K562 (cell line): Measurements from ENCODE around the gene PBX2. TPM values are rescaled to one million over a fixed set of nuclear protein-coding genes. Genes with fewer than 3 reads are reported as not detected.

Source experiments
- BHLHE40 ChIP-seq: IDR thresholded peaks from 2 replicates; pipeline ENCODE4 v1.6.1; 2011; ENCODE audit warnings: low read length, improper control_type of control experiment
- BRD9 ChIP-seq: fragments of 450-650 bp; IDR thresholded peaks from 2 replicates; pipeline ENCODE4 v1.6.1; 2018; ENCODE audit warnings: low read depth; ENCODE audit not compliant: partially characterized antibody
- DPF2 ChIP-seq: fragments of 450-650 bp; IDR thresholded peaks from 2 replicates; pipeline ENCODE4 v1.6.1; 2016
- ETV5 ChIP-seq: sonication (generic); formaldehyde crosslinking; IDR thresholded peaks from 2 replicates; pipeline ENCODE4 v1.4.0; 2020; ENCODE audit warnings: low read depth, mild to moderate bottlenecking, missing genetic modification reagents
- GATA2 ChIP-seq: sonication (generic); formaldehyde crosslinking; IDR thresholded peaks from 2 replicates; pipeline ENCODE4 v1.4.0; 2020; ENCODE audit warnings: mild to moderate bottlenecking, missing genetic modification reagents
- GTF2B ChIP-seq: IDR thresholded peaks from 2 replicates; pipeline ENCODE4 v1.6.1; 2011; ENCODE audit not compliant: insufficient read length; ENCODE audit errors: extremely low read depth
- MEF2D ChIP-seq: conservative IDR thresholded peaks from 2 replicates; pipeline ENCODE4 v1.6.1; 2016; ENCODE audit warnings: low read depth, missing genetic modification characterization, missing compliant biosample characterization
- NBN ChIP-seq: fragments of 450-650 bp; IDR thresholded peaks from 2 replicates; pipeline ENCODE4 v1.6.1; 2016; ENCODE audit warnings: low read depth, mild to moderate bottlenecking
- NR1H2 ChIP-seq: sonication (generic); formaldehyde crosslinking; IDR thresholded peaks from 2 replicates; pipeline ENCODE4 v1.4.0; 2020; ENCODE audit warnings: mild to moderate bottlenecking, missing genetic modification reagents
- TEAD4 ChIP-seq, 2 experiments: sonication (generic) in 1 of 2; formaldehyde crosslinking in 1 of 2; IDR thresholded peaks; 2 replicates each; pipeline versions ENCODE4 v1.6.1 to v1.8.0; 2012 to 2022; ENCODE audit warnings: borderline replicate concordance in 1 of 2, inconsistent platforms in 1 of 2, low read length in 1 of 2, mild to moderate bottlenecking in 1 of 2, missing genetic modification reagents in 1 of 2
- XRCC5 ChIP-seq: fragments of 200-400 bp; formaldehyde crosslinking; IDR thresholded peaks from 2 replicates; pipeline ENCODE4 v1.6.1; 2017; ENCODE audit warnings: low read depth, mild to moderate bottlenecking, low read length
- ZNF282 ChIP-seq: sonication (generic); formaldehyde crosslinking; IDR thresholded peaks from 2 replicates; pipeline ENCODE4 v1.8.1; 2023; ENCODE audit warnings: missing genetic modification reagents
- ZNF398 ChIP-seq: fragments of 250-450 bp; sonication (Bioruptor Pico); IDR thresholded peaks from 2 replicates; pipeline ENCODE4 v1.8.0; 2021; ENCODE audit warnings: moderate library complexity, mild to moderate bottlenecking, inconsistent platforms
- ZNF696 ChIP-seq: fragments of 250-450 bp; sonication (Bioruptor Pico); conservative IDR thresholded peaks from 2 replicates; pipeline ENCODE4 v1.4.0; 2020; ENCODE audit warnings: mild to moderate bottlenecking, moderate library complexity
- polyA plus RNA-seq, 8 experiments: library from polyadenylated mRNA; depleted of rRNA in 4 of 8; stranded (reverse) in 5 of 8; unstranded in 3 of 8; fragments of >200 nt; fragmentation: Nextera tagmentation in 2 of 8; fragmentation: Illumina TruSeq in 1 of 8; extraction: Ambion mirVana in 2 of 8; extraction: Trizol in 1 of 8; gene quantifications; 2 replicates each; pipeline versions ENCODE4 v1.2.1 to v1.2.3, GENCODE V29; 2011 to 2014; ENCODE audit warnings: inconsistent platforms in 1 of 8, missing spikeins in 1 of 8
- total RNA-seq, 7 experiments: library from RNA; depleted of rRNA in 6 of 7; stranded (reverse); fragments of >200 nt in 6 of 7; fragmentation: Illumina TruSeq in 2 of 7; extraction: Trizol in 2 of 7; gene quantifications; 2 replicates each; pipeline versions ENCODE4 v1.2.1 to v1.2.3, GENCODE V29; 2011 to 2021; ENCODE audit warnings: low replicate concordance in 1 of 7
- TF ChIP-seq, protein P1 (sequence below), 2 experiments: fragments of 450-650 bp in 1 of 2; sonication (generic) in 1 of 2; formaldehyde crosslinking in 1 of 2; IDR thresholded peaks; 2 replicates each; pipeline versions ENCODE4 v1.7.1 to v1.9.0; 2016 to 2022; ENCODE audit warnings: inconsistent platforms in 1 of 2, mild to moderate bottlenecking in 1 of 2, missing genetic modification reagents in 1 of 2

Gene PBX2
- total and polyA plus RNA-seq, 9 of the 15 experiments (the other 6 are each of a cell fraction or from before 2014, with no cell fraction given), result 1.9 to 134 (median 62.5) TPM

DNA sequence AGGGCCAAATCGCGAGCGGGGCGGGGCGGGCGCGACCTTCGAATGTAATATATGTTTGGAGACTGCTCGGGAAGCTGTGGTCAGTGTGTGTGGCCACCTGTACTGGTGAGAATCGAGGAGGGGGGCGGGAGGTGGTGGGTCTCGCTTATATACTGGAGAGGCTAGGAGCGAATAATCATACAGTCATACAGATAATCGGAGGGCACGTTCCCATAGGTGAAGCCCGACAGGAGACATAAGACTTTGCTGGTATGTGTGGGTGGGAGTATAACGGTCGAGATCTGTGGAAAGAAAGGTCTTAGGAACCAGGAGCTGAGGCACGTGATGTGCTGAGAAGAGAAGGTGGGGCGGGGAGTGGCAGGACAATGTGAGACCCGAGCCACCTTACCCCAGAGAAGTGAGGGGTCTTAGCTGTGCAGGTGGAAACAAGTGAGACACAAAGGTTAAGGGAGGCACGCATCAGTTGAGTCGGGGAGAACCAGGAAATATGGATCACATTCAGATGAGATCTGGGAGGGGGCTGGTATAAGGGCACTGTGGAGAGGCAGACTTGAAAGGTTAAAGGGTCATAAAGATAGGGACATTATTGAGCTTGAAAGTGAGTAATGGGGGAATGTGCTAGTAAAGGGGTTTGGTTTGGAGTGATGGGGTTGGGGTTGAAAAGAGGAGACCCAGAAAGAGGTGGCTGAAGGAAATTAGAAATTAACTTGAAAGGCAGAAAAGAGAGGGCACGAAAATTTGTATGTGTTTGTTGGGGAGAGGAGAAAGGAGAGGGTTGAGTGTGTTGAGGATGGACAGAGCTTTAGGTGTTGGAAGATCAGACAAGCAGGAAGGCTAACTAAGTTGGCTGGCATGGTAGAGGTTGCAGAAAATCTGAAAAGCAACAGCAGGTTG lies 11.2 kb downstream of the PBX2 start (continued):
- TF ChIP-seq DPF2, result peak; percentile 45; the same call in 1 of the 2 replicates
- 0 out of 2 replicates have a peak, but pooled peaks have one; percentile 24 for TF ChIP-seq XRCC5
- peak; percentile 19 for TF ChIP-seq TEAD4 (IDR thresholded peaks at IDR 0.05; ENCODE audit: low read length)
- TF ChIP-seq TEAD4 (CRISPR knock-in tag; IDR thresholded peaks at IDR 0.05; ENCODE audit: borderline replicate concordance), result no peak
- TF ChIP-seq ETV5 (CRISPR knock-in tag), result peak; percentile 63
- TF ChIP-seq, protein P1, sequence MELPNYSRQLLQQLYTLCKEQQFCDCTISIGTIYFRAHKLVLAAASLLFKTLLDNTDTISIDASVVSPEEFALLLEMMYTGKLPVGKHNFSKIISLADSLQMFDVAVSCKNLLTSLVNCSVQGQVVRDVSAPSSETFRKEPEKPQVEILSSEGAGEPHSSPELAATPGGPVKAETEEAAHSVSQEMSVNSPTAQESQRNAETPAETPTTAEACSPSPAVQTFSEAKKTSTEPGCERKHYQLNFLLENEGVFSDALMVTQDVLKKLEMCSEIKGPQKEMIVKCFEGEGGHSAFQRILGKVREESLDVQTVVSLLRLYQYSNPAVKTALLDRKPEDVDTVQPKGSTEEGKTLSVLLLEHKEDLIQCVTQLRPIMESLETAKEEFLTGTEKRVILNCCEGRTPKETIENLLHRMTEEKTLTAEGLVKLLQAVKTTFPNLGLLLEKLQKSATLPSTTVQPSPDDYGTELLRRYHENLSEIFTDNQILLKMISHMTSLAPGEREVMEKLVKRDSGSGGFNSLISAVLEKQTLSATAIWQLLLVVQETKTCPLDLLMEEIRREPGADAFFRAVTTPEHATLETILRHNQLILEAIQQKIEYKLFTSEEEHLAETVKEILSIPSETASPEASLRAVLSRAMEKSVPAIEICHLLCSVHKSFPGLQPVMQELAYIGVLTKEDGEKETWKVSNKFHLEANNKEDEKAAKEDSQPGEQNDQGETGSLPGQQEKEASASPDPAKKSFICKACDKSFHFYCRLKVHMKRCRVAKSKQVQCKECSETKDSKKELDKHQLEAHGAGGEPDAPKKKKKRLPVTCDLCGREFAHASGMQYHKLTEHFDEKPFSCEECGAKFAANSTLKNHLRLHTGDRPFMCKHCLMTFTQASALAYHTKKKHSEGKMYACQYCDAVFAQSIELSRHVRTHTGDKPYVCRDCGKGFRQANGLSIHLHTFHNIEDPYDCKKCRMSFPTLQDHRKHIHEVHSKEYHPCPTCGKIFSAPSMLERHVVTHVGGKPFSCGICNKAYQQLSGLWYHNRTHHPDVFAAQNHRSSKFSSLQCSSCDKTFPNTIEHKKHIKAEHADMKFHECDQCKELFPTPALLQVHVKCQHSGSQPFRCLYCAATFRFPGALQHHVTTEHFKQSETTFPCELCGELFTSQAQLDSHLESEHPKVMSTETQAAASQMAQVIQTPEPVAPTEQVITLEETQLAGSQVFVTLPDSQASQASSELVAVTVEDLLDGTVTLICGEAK (IDR thresholded peaks at IDR 0.05), result peak; percentile 42; the same call in 1 of the 2 replicates
- TF ChIP-seq, protein P1 (CRISPR knock-in tag; IDR thresholded peaks at IDR 0.05), result no peak
- no peak for TF ChIP-seq MEF2D (tag)
- no peak for TF ChIP-seq GTF2B
- TF ChIP-seq NR1H2 (CRISPR knock-in tag), result 0 out of 2 replicates have a peak, but pooled peaks have one; percentile 52
- TF ChIP-seq NBN, result peak; percentile 28; the same call in 1 of the 2 replicates
- TF ChIP-seq BHLHE40, result peak; percentile 87
- TF ChIP-seq ZNF696 (CRISPR knock-in tag), result no peak
- TF ChIP-seq GATA2, result peak; percentile 21; the same call in 1 of the 2 replicates
- no peak for TF ChIP-seq ZNF282 (CRISPR knock-in tag)
- TF ChIP-seq BRD9, result peak; percentile 61
- no peak for TF ChIP-seq ZNF398
